Left lobe of liver (tissue), 2 donors: ENCODE measurements around the gene GRIK1. TPM values are rescaled to one million over a fixed set of nuclear protein-coding genes. Genes with fewer than 3 reads are reported as not detected.
"Not testable (repeated sequence)": the region's sequence is repeated elsewhere in the genome, so short reads cannot be mapped to it uniquely, and the experiment has no call there.

Experiments
- ATAC-seq: fragments of 200-7000 bp; cut with Tn5 transposase; one replicate; pipeline ENCODE4 v1.9.1; 2020; ENCODE audit warnings: mild to moderate bottlenecking, moderate library complexity
- DNase-seq: peaks from one replicate; pipeline ENCODE4 v3.0.0-alpha.2; 2020; ENCODE audit warnings: low spot score
- total RNA-seq: library from RNA; stranded (reverse); gene quantifications from one replicate; pipeline ENCODE4 v1.2.1, GENCODE V29; 2021
- donor health status: DM: no; HTN: no; CAD: no; lungs with moderate emphysema.
- donor health status: DM: no; HTN: yes; CAD: no.

The GRIK1 gene
- total RNA-seq, 1 donor from 2014 or later: 0.18 TPM

DNA sequence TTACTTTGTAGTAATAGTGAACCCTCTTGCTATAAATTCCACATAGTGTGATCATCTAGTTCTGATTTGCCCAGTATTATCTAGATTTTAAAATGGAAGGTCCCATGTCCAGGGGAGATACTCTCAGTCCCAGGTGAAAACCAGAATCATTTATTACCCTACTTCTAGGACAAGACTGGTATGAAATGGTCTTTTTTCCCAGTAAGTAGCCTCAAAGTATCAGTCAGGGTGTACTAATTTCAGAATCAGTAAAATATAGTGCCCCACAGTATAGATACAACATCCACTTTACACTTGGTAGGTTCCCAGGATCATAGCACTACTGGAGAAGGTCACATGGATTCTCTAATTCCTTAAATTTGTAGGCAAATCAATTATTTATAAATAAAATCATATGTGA, 318.3 kb downstream of the GRIK1 start:
- DNase-seq (no peak), ATAC-seq (no peak)

DNA sequence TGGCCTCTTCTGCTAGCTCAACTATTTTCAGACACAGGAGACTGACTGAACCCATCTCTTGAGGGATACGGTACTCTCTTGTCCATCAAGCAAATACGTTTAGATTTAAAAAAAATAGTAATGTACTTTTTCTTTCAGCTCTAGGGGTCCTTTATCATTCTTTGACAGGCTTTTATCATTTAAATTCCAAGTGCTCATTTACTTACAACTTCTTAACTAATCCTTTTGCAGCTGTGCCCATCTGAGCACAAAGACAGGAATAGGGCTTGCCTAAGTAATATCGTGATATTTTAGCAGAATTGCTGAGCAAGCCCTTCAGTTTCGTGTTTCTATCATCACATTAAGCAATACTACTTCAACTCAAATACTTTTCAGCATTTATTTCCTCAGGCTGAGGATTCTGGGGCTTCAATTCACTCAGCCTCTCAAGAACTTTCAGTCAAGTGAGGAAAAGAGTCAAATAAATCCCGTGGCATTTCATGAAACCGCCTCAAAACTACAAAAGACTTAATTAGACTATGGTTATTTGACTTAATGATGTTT, 323.5 kb downstream of the GRIK1 start:
- ATAC-seq: no peak
- DNase-seq: no peak

DNA sequence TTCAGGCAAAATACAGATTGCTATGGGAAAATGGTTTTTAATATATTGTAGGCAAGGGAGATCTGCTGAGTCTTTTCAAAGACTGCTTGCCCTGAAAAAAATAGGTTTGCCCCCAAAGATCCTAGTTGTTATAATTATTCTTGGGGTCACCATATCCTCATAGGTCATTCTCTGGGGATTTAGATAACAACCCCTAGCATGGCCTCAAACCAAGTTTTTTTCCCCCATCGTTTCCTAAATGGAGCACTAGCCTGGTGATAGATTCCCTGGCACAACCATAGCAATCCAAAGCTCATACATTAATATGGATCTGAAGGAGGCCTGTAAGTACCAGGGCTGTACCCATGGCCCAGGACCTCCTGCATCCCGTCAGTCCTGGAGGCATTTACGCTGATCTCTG, 325.9 kb downstream of the GRIK1 start:
- DNase-seq (no peak), ATAC-seq (no peak)

DNA sequence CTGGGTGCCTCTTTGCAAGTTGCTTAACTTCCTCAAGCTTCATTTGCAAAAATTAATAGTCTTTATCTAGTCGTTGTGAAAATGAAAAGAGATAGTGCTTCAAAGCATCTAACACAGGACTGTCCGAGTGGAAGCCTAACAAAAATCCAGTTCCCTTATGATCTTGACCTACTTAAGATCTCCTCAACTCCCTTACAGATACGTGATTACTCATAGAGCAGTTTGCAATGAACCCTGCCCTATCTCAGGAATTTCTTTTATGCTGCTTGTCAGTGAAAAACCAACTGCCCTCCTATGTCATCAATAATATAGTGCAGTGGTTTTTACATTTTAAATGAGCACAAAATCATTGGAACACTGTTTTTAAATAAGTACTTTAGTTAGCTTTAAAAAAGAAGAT, 326.8 kb downstream of the GRIK1 start:
- DNase-seq: no peak
- ATAC-seq: no peak

DNA sequence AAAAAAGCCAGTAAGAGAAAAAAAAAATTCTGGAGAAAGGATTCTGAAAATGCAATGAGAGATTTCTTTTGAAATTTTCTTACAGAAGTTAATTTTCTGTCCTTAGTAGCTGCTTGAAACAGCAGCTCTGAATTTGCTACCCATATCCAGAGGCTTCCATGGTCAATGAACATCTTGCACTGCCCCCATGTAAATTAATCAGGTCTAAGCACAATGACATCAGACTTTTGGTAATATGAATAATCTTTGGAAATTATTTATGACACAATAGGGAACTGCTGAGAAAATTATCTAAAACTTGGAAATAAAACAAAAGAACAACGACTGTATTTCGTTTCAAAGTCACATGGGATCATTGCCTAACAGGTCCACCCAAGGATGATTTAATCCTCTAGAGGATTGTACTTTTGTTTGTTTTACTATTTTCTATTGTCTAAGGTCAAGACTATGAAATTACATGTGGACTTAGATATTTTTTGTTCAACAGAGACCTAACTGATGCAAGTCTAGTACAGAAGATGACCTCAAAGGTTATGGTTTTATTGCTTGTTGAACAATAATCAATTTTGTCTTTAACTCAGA, 328.9 kb downstream of the GRIK1 start:
- ATAC-seq: no peak

DNA sequence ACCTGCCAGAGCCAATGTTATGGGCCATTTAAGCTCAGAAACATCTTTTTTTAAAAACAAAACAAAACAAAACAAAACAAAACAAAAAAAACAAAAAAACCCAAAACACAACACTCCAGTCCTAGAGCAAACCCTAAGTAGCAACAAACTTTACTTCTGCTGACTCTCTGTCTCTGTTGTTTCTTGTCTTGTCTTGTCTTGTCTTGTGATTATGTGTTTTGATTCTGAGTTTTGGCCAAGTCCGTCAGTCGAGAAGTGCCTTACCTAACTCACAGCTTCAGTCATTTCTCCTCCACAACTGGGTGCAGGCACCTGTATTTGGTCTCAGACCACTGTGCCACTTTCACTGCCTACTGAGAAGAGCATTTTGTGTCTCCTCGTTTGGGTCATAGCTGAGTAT, 333.2 kb downstream of the GRIK1 start:
- no peak for DNase-seq
- no peak for ATAC-seq

More for the DNA sequence above, 328.9 kb downstream of the GRIK1 start:
- DNase-seq: no peak

DNA sequence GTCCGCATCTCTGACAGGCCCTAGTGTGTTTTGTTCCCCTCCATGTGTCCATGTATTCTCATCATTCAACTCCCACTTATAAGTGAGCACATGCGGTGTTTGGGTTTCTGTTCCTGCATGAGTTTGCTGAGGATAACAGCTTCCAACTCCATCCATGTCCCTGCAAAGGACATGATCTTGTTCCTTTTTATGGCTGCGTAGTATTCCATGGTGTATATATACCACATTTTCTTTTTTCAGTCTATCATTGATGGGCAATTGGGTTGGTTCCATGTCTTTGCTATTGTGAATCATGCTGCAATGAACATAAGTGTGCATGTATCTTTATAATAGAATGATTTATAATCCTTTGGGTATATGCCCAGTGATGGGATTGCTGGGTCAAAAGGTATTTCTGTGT, 334.6 kb downstream of the GRIK1 start:
- DNase-seq, ATAC-seq: not testable (repeated sequence)

DNA sequence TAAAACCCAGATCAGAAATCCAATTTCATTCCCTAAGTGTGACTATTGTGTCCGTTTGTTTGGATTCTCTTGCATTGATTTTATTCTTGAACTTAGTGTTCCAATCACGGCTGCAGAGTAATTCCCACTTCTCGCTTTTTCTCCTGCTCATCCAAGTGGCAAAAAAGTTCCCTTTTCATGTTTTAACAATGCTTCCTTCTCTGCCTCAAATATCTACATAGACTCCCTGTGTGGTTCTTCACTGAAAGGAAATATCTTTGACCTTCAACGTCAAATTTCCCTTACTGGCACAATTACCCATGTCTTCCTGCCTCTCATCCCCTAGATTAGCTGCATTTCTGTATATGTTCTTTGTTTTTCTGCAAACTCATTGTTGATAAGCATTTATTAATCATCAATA, 335.7 kb downstream of the GRIK1 start:
- ATAC-seq (no peak), DNase-seq (no peak)

DNA sequence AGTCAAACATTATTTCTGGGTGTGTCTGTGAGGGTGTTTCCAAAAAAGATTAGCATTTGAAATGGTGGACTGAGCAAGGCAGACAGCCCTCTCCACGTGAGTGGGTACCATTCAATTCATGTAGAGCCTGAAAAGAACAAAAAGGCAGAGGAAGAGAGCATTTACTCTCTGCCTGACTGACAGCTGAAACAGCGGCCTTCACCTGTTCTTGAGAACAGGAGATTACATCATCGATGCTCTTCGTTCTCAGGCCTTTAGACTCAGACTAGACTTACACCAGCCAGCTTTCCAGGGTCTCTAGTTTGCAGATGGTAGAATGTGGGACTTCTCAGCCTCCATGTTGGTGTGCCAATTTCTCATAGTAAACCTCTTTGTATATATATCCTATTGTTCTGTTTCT, 338.7 kb downstream of the GRIK1 start:
- DNase-seq (no peak), ATAC-seq (no peak)

DNA sequence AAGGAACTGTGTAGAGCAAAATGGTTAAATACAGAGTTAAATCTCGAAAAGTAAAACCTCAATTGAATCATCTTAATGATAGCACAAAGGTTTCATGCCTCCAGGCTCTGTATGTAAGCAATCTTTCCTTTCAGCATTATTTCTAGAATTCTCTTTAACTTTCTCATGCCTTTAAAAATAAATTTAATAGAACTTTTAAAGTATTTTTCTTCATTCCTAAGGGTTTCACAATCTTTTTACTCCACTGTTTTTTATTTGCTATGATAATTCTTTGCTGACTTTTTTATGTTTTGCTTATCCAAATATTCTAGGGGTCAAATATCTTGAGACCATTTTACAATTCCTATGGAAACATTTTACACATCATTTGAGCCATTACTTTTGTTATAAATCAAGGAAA, 353.1 kb downstream of the GRIK1 start:
- ATAC-seq (no peak), DNase-seq (no peak)

DNA sequence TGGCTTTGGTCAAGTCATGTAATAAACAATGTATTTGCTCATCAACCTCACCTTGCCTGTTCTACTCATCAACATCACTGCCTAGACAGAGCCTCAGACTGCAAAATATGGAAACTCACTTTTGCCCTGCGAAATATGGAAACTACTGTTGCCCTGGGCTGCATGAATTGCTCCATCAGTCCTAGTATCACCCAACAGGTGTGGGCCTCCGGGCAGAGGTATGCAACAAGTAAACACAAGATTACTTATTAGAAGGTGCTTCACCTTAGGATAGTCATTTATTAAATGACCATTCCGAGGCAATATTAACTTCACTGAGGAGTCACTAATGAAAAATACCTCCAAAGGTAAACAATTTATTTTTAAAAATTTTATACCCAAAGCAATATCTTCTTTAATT, 354.3 kb downstream of the GRIK1 start:
- DNase-seq: no peak
- ATAC-seq: no peak

DNA sequence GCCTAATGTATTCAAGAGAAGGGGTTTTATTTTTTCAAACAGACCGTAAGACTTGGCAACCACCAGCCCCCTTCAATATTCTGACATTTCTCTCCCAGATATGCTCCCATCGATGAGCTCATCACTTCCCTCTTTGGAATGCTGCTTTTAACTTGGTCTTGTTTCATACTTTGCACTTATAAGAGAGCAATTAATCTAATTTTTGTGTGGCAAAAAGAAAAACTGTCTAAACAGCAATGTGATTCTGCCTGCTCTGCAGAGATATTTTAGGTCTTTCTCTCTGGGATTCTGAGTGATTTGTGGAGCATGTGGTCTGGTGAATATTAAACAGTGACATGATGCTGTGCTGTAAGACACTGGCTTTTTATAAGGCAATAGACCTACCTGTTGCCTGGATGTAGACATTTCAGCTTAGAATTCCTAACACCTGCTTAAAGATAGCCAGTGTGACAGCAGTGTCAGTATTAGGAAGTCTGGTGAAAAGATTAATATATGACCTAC, 356.3 kb downstream of the GRIK1 start:
- ATAC-seq (no peak), DNase-seq (no peak)

DNA sequence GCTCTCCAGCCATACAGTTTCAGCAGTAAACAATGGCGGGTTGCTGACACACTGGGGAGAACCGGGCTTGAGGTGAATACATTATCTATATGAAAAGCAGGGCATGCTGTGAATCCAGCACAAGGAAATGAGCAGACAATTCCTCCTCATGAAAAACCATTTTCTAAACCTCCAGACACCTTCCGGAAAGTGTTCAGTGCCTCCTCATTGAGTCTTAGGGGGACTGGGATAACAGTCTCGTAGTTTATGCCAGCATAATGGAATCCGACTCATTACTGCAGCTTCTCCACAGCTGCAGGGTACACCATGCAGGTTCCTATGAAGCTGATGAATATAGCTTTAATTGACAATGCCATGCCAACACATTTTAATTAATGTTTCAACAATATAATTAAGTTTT, 356.9 kb downstream of the GRIK1 start:
- DNase-seq (no peak), ATAC-seq (no peak)

DNA sequence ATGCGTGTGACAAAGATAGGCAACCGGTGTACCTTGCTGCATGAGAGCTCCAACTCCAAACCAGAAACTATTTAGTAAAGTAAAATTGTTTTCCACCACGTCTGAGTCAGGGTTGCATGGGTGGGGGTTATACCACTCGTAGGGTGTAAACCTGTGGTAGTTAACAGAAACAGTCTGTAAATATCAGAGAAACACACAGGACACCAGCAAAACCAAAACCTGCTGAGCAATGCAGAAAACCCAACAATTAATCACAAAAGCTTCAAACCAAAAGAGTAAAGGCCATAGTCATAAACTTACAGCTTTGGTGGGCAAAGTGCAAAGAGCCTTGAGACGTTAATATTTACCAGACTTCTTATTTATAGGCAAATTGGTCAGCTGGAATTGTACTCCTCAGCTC, 358.4 kb downstream of the GRIK1 start:
- no peak for DNase-seq
- no peak for ATAC-seq

DNA sequence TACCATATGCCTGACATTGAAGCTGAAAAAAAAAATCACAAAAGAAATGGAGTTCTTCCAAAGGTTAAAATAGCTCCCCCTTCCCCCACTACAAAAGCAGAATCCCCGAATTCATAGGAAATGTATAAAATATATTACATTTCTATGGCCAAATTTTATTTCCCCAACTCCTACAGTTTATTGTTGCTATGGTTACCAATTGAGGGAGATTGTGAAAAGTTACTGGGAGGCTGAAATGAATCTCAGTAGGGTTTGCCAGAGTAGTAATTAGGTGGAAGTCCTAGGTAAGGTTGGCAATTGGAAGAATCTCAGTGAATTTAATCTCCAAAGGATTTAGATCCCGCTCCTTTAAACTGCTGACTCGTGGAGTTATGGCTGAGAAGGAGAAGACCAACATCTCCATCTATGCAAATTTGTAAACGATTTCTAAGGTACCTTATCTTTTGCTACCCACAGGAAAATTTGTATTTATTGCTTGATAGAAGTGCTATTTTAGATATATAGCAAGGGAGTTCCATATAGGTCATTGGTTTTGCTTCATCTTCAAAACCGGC, 359.0 kb downstream of the GRIK1 start:
- DNase-seq (no peak), ATAC-seq (no peak)

DNA sequence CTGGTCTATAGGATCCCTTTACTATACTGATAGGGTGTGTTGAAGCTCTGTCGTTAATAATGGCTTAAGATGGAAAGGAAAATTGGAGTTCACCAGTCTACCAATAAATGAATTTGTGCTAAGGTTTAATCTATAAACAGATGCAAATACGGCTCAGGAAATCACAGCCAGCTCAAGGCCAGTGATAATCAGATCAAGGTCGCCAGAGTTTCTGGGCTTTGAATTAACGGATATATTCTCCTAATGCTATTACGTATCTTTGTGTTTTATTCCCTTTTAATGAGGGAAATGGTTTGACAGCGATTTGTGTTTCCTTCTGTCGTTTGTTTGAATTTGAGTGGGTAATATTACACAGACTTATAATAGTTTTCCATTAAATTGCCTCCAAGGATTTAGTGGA, 361.5 kb downstream of the GRIK1 start:
- ATAC-seq: no peak
- no peak for DNase-seq

DNA sequence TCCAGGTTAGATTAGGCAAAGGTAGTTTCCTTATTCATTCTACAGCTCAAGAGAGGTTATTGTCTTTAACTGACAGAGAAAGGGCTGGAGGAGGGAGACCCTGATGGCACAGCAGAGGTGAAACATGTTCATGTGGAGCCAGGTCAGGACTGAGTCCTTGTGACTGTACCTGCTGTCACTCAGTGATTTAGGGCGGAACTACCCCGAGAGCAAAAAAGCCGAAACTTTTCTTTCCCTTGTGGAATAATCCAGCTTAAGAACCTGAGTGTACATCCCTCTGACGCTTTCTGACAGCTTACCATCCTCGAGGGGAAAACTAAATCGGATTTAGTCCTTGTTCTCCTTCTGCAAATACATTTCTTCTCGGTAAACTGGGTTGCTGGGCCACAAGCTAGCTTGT, 367.8 kb downstream of the GRIK1 start:
- DNase-seq (no peak), ATAC-seq (no peak)

DNA sequence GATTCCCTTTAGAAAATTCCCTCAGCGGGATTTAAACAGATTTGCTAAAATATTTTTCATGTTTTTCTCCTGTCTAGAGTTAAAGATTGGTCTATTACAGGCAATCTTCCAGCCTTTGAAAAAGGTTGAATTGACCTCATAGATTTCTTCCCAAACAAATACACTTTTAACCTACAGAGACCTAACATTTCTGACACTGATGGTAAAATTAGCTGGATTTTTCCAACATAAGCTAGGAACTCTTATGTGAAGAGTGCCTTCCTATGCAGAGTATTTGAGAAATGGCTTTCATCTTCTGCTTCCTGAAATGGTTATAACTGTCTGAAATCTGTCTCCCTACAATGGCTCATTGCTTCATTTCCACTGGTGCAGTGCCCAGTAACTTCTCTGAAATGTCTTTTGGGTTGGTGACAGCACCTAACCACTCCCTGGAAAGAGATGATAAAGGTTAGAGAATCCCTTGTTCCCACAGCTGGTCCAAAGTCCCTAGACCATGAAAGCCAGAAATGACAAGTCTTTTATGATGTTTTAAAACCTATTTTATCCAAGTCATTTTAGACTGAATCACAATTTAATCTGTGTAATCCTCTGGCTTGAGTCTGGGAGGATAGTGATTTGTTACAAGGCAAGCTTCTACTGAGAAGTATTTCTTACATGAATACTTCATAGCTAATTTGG, 371.6 kb downstream of the GRIK1 start:
- ATAC-seq (no peak), DNase-seq (no peak)

DNA sequence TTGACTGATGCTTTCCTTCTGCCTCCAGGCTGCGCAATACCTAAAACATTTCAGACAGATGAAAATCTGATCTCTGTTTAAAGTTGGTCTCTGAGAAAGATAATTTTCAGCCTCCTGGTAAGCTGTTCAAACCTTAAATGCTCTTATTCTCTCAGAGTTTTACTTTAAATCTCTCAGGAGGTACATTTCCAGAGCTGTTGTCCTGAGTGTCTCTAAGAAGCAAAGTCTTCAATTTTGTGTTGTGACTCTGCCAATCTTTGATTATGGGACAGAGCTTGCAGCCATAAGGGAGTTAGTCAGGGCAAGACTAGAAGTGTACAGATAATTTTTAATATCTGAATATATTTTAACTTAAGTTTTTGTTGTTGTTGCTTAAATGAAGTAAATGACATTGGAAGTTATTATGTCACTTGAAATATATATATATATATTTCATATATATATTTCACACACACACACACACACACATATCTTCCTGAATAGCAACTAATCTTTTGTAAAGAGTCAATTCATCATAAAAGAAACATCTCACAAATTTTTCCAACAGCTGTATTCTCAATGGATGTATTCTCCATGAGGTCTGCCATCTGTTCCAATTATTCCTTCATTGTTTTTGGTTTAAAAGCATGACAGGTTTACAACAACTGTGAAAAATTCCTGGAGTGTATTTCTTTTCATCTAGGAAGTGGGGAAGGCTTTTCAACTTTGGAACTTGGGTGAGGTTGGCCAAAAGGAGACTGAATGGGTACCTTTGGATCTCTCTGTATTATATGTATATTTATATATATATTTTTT, 381.7 kb downstream of the GRIK1 start:
- no peak for ATAC-seq
- no peak for DNase-seq

DNA sequence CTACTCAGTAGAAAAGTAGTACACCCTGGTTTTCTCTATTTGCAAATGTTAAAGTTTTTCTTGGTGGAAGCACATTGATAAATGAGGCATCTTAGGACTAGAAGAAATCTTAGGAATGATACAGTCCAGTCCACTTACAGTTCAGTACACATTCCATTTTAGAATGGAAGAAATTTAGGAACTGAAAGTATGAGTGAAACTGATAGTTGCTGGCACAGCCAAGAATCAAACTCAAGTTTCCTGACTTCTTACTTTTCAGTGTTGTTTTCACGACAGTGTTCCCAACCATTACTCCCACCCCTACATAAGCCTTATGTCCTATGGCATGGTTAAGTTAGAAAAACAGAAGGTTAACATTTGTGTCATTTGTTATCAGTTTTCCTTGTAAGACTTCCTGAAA, 382.6 kb downstream of the GRIK1 start:
- DNase-seq (no peak), ATAC-seq (no peak)

DNA sequence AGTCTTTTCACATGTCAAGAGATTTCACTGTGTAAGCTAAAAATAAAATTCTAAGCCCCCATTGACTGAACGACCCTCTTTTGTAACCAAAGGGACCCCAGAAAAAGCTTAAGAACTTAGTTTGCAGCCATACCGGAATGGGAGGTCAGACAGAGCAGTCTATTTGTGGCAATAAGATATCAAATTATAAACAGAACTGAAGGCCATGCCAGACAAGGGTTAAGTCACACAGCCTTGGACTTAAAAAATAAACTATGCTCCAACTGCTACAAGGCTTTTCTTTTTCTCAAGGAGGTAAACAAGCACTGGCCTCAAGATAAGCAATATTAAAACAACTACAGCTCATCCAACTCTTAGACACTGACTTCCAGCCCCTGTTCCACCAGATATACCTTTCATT, 384.2 kb downstream of the GRIK1 start:
- DNase-seq: no peak
- no peak for ATAC-seq

DNA sequence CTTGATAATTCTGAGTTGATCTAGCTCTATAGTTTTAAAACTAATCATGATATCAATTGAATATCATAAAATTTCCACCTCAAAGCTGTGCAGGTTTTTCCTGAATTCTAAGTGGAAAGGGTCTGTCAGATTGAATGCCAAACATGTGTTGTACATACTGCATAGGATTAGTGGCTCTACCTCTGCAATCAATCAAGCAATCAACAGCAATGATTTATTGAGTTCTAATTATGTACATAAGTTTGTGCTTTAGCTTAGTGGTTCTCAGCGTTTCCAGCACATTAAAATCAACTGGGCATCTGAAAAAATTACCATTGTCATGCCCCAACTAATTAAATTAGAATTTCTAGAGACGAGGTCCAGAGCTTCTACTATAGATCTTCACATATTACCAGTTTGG, 389.6 kb downstream of the GRIK1 start:
- no peak for ATAC-seq
- no peak for DNase-seq
